ENCODE data around the gene CXXC5.

CXXC5 gene

GRCh38 chr5:139670369-139671095 is 22.4 kb downstream of the CXXC5 start:
- Mint-ChIP-seq H3K4me1 (ENCODE audit: low read depth) (peaks cover 19% of the 10 kb centered on the region), H3K9me3 (no peaks in the 10 kb centered on the region), H3K36me3 (ENCODE audit: low read depth) (no peaks in the 10 kb centered on the region), H3K4me3 (no peak overlapping the region), H3K27me3 (ENCODE audit: low read depth) (peaks cover 3% of the 10 kb centered on the region), H3K27ac (peak overlapping the region; percentile 32)
- DNase-seq (ENCODE audit: low spot score), result no peak

DNA sequence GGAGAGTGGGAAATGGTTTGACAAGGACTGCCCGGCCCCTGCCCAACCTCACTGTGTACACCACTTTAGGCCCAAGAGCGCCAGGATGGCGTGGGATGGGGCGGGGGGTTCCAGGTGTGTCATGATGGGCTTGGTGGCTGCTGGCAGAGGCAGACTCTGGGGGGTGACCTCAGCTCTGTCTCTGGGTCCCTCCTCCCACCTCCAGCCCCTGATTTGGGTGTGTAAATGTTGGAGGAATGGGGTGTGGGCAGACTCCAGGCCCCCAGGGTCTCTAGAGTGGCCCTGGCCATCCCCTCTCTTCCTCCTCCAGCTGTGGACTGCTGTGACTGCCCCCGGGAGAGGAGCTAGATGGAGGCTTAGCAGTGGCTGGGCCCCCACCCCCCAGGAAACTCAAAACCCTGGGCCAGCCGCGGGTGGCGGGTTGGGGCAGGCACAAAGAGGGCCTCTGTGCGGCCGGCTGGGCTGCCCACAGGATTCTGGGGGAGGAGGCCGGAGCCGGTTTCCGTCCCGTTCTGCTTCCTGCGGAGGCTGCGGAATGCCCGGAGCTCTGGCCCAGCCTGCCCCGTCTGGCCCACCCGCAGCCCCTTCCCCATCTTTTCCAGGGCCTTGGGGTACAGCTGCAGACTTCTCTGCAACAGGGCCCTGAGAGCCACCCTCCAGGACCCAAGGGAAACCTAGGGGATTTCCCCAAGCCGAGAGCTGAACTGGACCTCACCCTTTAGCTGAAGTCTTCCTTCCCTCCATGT is 23.1 kb downstream of the CXXC5 start:
- H3K4me1 Mint-ChIP-seq (ENCODE audit: low read depth), result peaks cover 19% of the 10 kb centered on the region
- H3K9me3 Mint-ChIP-seq, result no peaks in the 10 kb centered on the region
- no peak overlapping the region for H3K4me3 Mint-ChIP-seq
- H3K27me3 Mint-ChIP-seq (ENCODE audit: low read depth), result peaks cover 3% of the 10 kb centered on the region
- no peak for DNase-seq (ENCODE audit: low spot score)
- no peak overlapping the region for H3K27ac Mint-ChIP-seq
- no peaks in the 10 kb centered on the region for H3K36me3 Mint-ChIP-seq (ENCODE audit: low read depth)

DNA sequence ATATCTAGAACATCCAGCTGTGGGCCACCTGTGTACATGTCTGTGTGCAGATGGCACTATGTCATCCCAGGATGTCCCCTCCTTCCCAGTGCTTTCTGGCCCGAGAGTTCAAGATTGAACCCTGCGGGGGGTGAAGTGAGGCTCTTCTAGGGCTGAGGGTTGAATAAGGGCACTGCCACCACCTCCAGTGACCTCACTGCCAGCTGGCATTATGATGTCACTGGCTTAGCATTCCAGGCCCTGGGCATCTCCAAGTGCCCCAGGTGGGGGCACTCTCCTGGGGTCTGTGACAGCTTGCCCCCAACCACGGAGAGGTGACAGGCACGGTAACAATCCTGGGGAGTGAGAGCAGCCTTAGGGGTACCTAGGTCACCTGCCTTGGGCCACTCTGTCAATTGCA is 27.1 kb downstream of the CXXC5 start:
- Mint-ChIP-seq H3K4me1 (ENCODE audit: low read depth) (peaks cover 5% of the 10 kb centered on the region), H3K27me3 (ENCODE audit: low read depth) (no peaks in the 10 kb centered on the region), H3K27ac (no peak overlapping the region)

DNA sequence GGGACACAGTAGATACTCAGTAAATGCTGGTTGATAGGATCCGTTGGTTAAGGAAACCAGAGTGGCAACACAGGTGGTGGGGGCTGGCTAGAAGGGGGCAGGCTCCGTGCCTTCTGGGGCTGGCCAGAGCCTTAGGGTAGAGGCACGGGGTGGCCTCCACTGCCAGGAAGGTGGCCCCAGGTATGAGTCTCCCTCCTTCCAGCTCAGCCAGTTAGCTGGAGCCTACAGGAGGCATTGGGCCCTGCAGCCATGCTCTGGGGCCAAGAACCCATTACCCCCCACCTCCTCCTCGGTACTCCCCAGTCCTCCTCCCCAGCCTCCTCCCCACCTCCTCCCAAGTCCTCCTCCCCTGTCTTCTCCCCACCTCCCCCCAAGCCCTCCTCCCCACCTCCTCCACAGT is 27.7 kb downstream of the CXXC5 start:
- Mint-ChIP-seq H3K4me3 (no peak overlapping the region), H3K9me3 (no peaks in the 10 kb centered on the region), H3K36me3 (ENCODE audit: low read depth) (no peaks in the 10 kb centered on the region), H3K4me1 (ENCODE audit: low read depth) (no peaks in the 10 kb centered on the region), H3K27me3 (ENCODE audit: low read depth) (no peaks in the 10 kb centered on the region), H3K27ac (no peak overlapping the region)
- DNase-seq (ENCODE audit: low spot score), result no peak

More for the DNA sequence above, 27.1 kb downstream of the CXXC5 start:
- no peak for DNase-seq (ENCODE audit: low spot score)
- no peaks in the 10 kb centered on the region for H3K9me3 Mint-ChIP-seq
- H3K36me3 Mint-ChIP-seq (ENCODE audit: low read depth), result no peaks in the 10 kb centered on the region
- H3K4me3 Mint-ChIP-seq, result no peak overlapping the region

- H3K27me3 Mint-ChIP-seq (ENCODE audit: low read depth), result no peaks in the 10 kb centered on the region
- H3K9me3 Mint-ChIP-seq, result no peaks in the 10 kb centered on the region
- no peak overlapping the region for H3K27ac Mint-ChIP-seq
- H3K4me1 Mint-ChIP-seq (ENCODE audit: low read depth), result no peaks in the 10 kb centered on the region
- DNase-seq (ENCODE audit: low spot score), result no peak
- H3K4me3 Mint-ChIP-seq, result no peak overlapping the region
- H3K36me3 Mint-ChIP-seq (ENCODE audit: low read depth), result no peaks in the 10 kb centered on the region
Measured at GRCh38 chr5:139676406-139676805, 28.3 kb downstream of the CXXC5 start.

- DNase-seq (ENCODE audit: low spot score), result no peak
- no peaks in the 10 kb centered on the region for H3K36me3 Mint-ChIP-seq (ENCODE audit: low read depth)
- no peaks in the 10 kb centered on the region for H3K4me1 Mint-ChIP-seq (ENCODE audit: low read depth)
- H3K9me3 Mint-ChIP-seq, result no peaks in the 10 kb centered on the region
- H3K27ac Mint-ChIP-seq, result no peak overlapping the region
- H3K4me3 Mint-ChIP-seq, result no peak overlapping the region
- no peaks in the 10 kb centered on the region for H3K27me3 Mint-ChIP-seq (ENCODE audit: low read depth)
Measured at GRCh38 chr5:139676951-139677735, 29.0 kb downstream of the CXXC5 start.

- H3K4me3 Mint-ChIP-seq, result no peak overlapping the region
- H3K9me3 Mint-ChIP-seq, result no peaks in the 10 kb centered on the region
- no peaks in the 10 kb centered on the region for H3K27me3 Mint-ChIP-seq (ENCODE audit: low read depth)
- no peak for DNase-seq (ENCODE audit: low spot score)
- no peaks in the 10 kb centered on the region for H3K4me1 Mint-ChIP-seq (ENCODE audit: low read depth)
- no peak overlapping the region for H3K27ac Mint-ChIP-seq
- H3K36me3 Mint-ChIP-seq (ENCODE audit: low read depth), result no peaks in the 10 kb centered on the region
Measured at GRCh38 chr5:139677736-139678613, 29.8 kb downstream of the CXXC5 start.

GRCh38 chr5:139678751-139679750 is 30.9 kb downstream of the CXXC5 start:
- Mint-ChIP-seq H3K36me3 (ENCODE audit: low read depth) (no peaks in the 10 kb centered on the region), H3K27me3 (ENCODE audit: low read depth) (no peaks in the 10 kb centered on the region), H3K9me3 (no peaks in the 10 kb centered on the region), H3K4me1 (ENCODE audit: low read depth) (peaks cover 2% of the 10 kb centered on the region), H3K27ac (no peak overlapping the region), H3K4me3 (no peak overlapping the region)
- no peak for DNase-seq (ENCODE audit: low spot score)

- Mint-ChIP-seq H3K4me1 (ENCODE audit: low read depth) (peaks cover 2% of the 10 kb centered on the region), H3K9me3 (no peaks in the 10 kb centered on the region), H3K4me3 (no peak overlapping the region), H3K27me3 (ENCODE audit: low read depth) (no peaks in the 10 kb centered on the region), H3K36me3 (ENCODE audit: low read depth) (no peaks in the 10 kb centered on the region), H3K27ac (no peak overlapping the region)
- no peak for DNase-seq (ENCODE audit: low spot score)
Measured at GRCh38 chr5:139680368-139681111, 32.4 kb downstream of the CXXC5 start.

DNA sequence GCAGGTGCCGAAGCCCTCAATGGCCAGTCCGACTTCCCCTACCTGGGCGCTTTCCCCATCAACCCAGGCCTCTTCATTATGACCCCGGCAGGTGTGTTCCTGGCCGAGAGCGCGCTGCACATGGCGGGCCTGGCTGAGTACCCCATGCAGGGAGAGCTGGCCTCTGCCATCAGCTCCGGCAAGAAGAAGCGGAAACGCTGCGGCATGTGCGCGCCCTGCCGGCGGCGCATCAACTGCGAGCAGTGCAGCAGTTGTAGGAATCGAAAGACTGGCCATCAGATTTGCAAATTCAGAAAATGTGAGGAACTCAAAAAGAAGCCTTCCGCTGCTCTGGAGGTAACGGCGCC is 32.9 kb downstream of the CXXC5 start:
- no peak for DNase-seq (ENCODE audit: low spot score)
- Mint-ChIP-seq H3K4me1 (ENCODE audit: low read depth) (peaks cover 2% of the 10 kb centered on the region), H3K27ac (no peak overlapping the region), H3K9me3 (no peaks in the 10 kb centered on the region), H3K27me3 (ENCODE audit: low read depth) (peaks cover 5% of the 10 kb centered on the region), H3K36me3 (ENCODE audit: low read depth) (no peaks in the 10 kb centered on the region), H3K4me3 (no peak overlapping the region)

DNA sequence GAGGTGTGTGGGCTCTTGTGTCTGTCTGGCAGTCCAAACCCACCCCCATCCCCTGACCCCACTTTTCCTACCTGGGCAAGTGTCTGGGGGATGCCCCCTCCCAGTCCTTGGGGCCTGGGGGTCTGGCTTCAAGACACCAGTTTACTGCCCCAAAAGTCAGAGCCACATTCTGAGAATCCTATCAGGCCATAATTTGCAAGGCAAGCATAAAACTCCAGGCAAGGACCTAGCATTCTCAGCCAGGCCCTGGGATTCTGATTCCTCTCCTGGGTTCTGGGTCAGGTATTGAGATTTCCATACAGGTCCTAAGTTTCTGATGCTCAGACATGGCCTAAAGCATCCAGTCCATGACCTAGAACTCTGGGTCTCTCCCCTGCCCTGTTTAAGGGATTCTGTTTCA is 33.3 kb downstream of the CXXC5 start:
- peaks cover 2% of the 10 kb centered on the region for H3K4me1 Mint-ChIP-seq (ENCODE audit: low read depth)
- H3K27ac Mint-ChIP-seq, result no peak overlapping the region
- no peak for DNase-seq (ENCODE audit: low spot score)
- H3K9me3 Mint-ChIP-seq, result no peaks in the 10 kb centered on the region
- H3K36me3 Mint-ChIP-seq (ENCODE audit: low read depth), result no peaks in the 10 kb centered on the region
- peaks cover 8% of the 10 kb centered on the region for H3K27me3 Mint-ChIP-seq (ENCODE audit: low read depth)
- no peak overlapping the region for H3K4me3 Mint-ChIP-seq

Data from T-helper 2 cell treated with Interferon-gamma antibody and Interleukin-4, amounts not matched to agents 5 μg/mL and 100 μg/mL, for 36 hours (primary cell).